CD14-positive monocyte (primary cell): ENCODE data around the gene FNDC3B. TPM values are rescaled to one million over a fixed set of nuclear protein-coding genes. Genes with fewer than 3 reads are reported as not detected.

Experiments
- DNase-seq, 3 donors: peaks; one replicate each; pipeline ENCODE4 v3.0.0-alpha.2; 2011 to 2022
- H2AFZ ChIP-seq: 2 replicates; pipeline ENCODE4 v1.6.0; 2012; ENCODE audit warnings: mild to moderate bottlenecking, low read depth, low read length, inconsistent platforms; ENCODE audit not compliant: insufficient read depth, poor library complexity, severe bottlenecking
- H3K27ac ChIP-seq, 2 donors: 1 replicate in 1 of 2; 2 replicates in 1 of 2; pipeline ENCODE4 v1.5.1; 2012 to 2013; ENCODE audit warnings: low read length in 2 of 2, control low read depth in 1 of 2, inconsistent platforms in 1 of 2, low read depth in 1 of 2, mild to moderate bottlenecking in 1 of 2
- H3K27me3 ChIP-seq, 2 donors: one replicate each; pipeline versions ENCODE4 v1.6.0 to v1.6.1; 2011 to 2013; ENCODE audit warnings: low read length in 2 of 2; ENCODE audit not compliant: control insufficient read depth in 2 of 2, insufficient read depth in 2 of 2
- H3K36me3 ChIP-seq, 2 donors: replicated peaks in 1 of 2; 1 replicate in 1 of 2; 2 replicates in 1 of 2; pipeline versions ENCODE4 v1.5.1 to v1.6.1; 2012 to 2013; ENCODE audit warnings: low read length in 2 of 2, control low read depth in 1 of 2, inconsistent platforms in 1 of 2, mild to moderate bottlenecking in 1 of 2; ENCODE audit not compliant: insufficient read depth in 2 of 2, control insufficient read depth in 1 of 2
- H3K4me1 ChIP-seq, 2 donors: 1 replicate in 1 of 2; 2 replicates in 1 of 2; pipeline versions ENCODE4 v1.5.1 to v1.6.1; 2012 to 2013; ENCODE audit warnings: low read length in 2 of 2, control low read depth in 1 of 2, inconsistent platforms in 1 of 2, mild to moderate bottlenecking in 1 of 2, moderate library complexity in 1 of 2; ENCODE audit not compliant: insufficient read depth in 2 of 2, control insufficient read depth in 1 of 2
- H3K4me2 ChIP-seq: replicated peaks from 2 replicates; pipeline ENCODE3; 2012; ENCODE audit warnings: low read length, moderate library complexity, mild to moderate bottlenecking; ENCODE audit not compliant: poor library complexity, severe bottlenecking; ENCODE audit errors: extremely low read depth
- H3K4me3 ChIP-seq, 3 experiments: fragments of 200-600 bp in 1 of 3; sonication (generic) in 1 of 3; replicated peaks in 1 of 3; 1 replicate in 2 of 3; 2 replicates in 1 of 3; pipeline ENCODE4 v1.5.1; 2011 to 2013; ENCODE audit warnings: low read length in 3 of 3, mild to moderate bottlenecking in 3 of 3, control low read depth in 2 of 3, low read depth in 2 of 3, inconsistent platforms in 1 of 3, moderate library complexity in 1 of 3
- H3K79me2 ChIP-seq: 2 replicates; pipeline ENCODE4 v1.6.0; 2012; ENCODE audit warnings: mild to moderate bottlenecking, control low read depth, inconsistent platforms, low read length, moderate library complexity; ENCODE audit not compliant: insufficient read depth
- H3K9ac ChIP-seq: 2 replicates; pipeline ENCODE4 v1.6.0; 2017; ENCODE audit warnings: low read length, mild to moderate bottlenecking; ENCODE audit not compliant: insufficient read depth, poor library complexity, severe bottlenecking
- H3K9me3 ChIP-seq, 2 donors: replicated peaks in 1 of 2; 1 replicate in 1 of 2; 2 replicates in 1 of 2; pipeline versions ENCODE4 v1.5.1 to v1.6.1; 2012 to 2013; ENCODE audit warnings: low read length in 2 of 2, control low read depth in 1 of 2; ENCODE audit not compliant: control insufficient read depth in 1 of 2, insufficient read depth in 1 of 2
- H4K20me1 ChIP-seq: 2 replicates; pipeline ENCODE4 v1.6.0; 2012; ENCODE audit warnings: mild to moderate bottlenecking, low read length, control low read depth, moderate library complexity; ENCODE audit not compliant: insufficient read depth
- H3K27ac Mint-ChIP-seq, 7 donors: one replicate each; pipeline ENCODE4 v1.8.0; 2020; ENCODE audit warnings: mild to moderate bottlenecking in 7 of 7, mixed read lengths in 7 of 7, moderate library complexity in 6 of 7, inconsistent platforms in 2 of 7
- H3K27me3 Mint-ChIP-seq, 3 donors: one replicate each; pipeline ENCODE4 v1.8.0; 2021 to 2022; ENCODE audit warnings: low read depth in 3 of 3, mild to moderate bottlenecking in 3 of 3, mixed read lengths in 3 of 3, moderate library complexity in 3 of 3, inconsistent platforms in 1 of 3
- H3K36me3 Mint-ChIP-seq, 2 donors: one replicate each; pipeline ENCODE4 v1.8.0; 2020; ENCODE audit warnings: mixed read lengths in 2 of 2, inconsistent platforms in 1 of 2, mild to moderate bottlenecking in 1 of 2
- H3K4me1 Mint-ChIP-seq: one replicate; pipeline ENCODE4 v1.8.0; 2020; ENCODE audit warnings: mild to moderate bottlenecking, mixed read lengths
- H3K4me3 Mint-ChIP-seq, 2 donors: one replicate each; pipeline ENCODE4 v1.8.0; 2020; ENCODE audit warnings: mild to moderate bottlenecking in 2 of 2, mixed read lengths in 2 of 2, moderate library complexity in 1 of 2
- H3K9me3 Mint-ChIP-seq, 7 donors: one replicate each; pipeline ENCODE4 v1.8.0; 2020 to 2022; ENCODE audit warnings: mixed read lengths in 7 of 7, mild to moderate bottlenecking in 6 of 7, moderate library complexity in 6 of 7, inconsistent platforms in 2 of 7
- WGBS: methylation state at CpG from one replicate; pipeline ENCODE4 v1.1.5; 2013; ENCODE audit warnings: missing lambda C conversion rate; ENCODE audit not compliant: insufficient coverage; 5-methylcytosine and 5-hydroxymethylcytosine counted together
- intact Hi-C, 2 donors: fragments of 100-400 bp; cut with micrococcal nuclease; formaldehyde crosslinking; loops; one replicate each; pipeline versions ENCODE4 v1.15.0 to v1.15.1; 2023
- polyA plus RNA-seq, 3 donors: library from polyadenylated mRNA; depleted of rRNA in 1 of 3; unstranded in 2 of 3; stranded (reverse) in 1 of 3; fragments of 300-500 nt in 2 of 3; fragments of >200 nt in 1 of 3; fragmentation: Illumina TruSeq in 2 of 3; gene quantifications; 1 replicate in 2 of 3; 2 replicates in 1 of 3; pipeline ENCODE4 v1.2.3, GENCODE V29; 2012 to 2021
- TF ChIP-seq, protein P1 (sequence below): fragments of 200-600 bp; IDR thresholded peaks from one replicate; pipeline ENCODE4 v1.8.0; 2022; ENCODE audit warnings: antibody characterized with exemption, mild to moderate bottlenecking

Gene FNDC3B
- polyA plus RNA-seq, 3 donors, result 19.6 to 36.1 (median 25.7) TPM

DNA sequence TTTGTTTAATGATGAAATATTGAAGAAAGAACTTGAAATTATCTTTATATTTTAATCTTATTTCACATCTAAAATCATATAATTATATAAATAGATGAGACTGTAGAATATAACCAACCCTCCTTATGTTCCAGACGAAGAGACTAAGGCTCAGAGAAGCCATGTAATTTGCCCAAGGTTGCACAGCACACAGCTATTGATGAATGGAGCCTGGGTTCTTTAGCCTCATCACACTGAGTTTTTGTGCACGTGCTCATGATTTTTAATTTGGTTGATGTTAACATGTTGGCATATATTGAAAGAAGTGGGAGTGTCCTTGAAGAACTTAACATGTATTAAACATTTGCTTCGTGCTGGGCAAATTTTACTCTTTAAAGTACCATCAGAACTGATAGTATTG is 151.6 kb downstream of the FNDC3B start:
- no peak overlapping the region for H2AFZ ChIP-seq
- H3K9ac ChIP-seq, result no peak overlapping the region
- Mint-ChIP-seq H3K4me3 (no peak overlapping the region), H3K27ac (peak overlapping the region in 3 of 7 donors; percentile 20 to 75 (median 46)), H3K27me3 (no peaks in the 10 kb centered on the region), H3K36me3 (peaks cover 11 to 12% of the 10 kb centered on the region in 2 donors), H3K9me3 (no peaks in the 10 kb centered on the region), H3K4me1 (peaks cover 21% of the 10 kb centered on the region)
- peaks cover 8 to 9% of the 10 kb centered on the region in 2 donors for H3K4me1 ChIP-seq
- H3K79me2 ChIP-seq, result peaks cover 94% of the 10 kb centered on the region
- intact Hi-C loops, result no loop called here
- H3K36me3 ChIP-seq, result no peaks in the 10 kb centered on the region
- TF ChIP-seq, protein P1, sequence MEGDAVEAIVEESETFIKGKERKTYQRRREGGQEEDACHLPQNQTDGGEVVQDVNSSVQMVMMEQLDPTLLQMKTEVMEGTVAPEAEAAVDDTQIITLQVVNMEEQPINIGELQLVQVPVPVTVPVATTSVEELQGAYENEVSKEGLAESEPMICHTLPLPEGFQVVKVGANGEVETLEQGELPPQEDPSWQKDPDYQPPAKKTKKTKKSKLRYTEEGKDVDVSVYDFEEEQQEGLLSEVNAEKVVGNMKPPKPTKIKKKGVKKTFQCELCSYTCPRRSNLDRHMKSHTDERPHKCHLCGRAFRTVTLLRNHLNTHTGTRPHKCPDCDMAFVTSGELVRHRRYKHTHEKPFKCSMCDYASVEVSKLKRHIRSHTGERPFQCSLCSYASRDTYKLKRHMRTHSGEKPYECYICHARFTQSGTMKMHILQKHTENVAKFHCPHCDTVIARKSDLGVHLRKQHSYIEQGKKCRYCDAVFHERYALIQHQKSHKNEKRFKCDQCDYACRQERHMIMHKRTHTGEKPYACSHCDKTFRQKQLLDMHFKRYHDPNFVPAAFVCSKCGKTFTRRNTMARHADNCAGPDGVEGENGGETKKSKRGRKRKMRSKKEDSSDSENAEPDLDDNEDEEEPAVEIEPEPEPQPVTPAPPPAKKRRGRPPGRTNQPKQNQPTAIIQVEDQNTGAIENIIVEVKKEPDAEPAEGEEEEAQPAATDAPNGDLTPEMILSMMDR, result no peak
- H3K27me3 ChIP-seq, result no peaks in the 10 kb centered on the region
- no peak for DNase-seq
- H4K20me1 ChIP-seq, result peaks cover 90% of the 10 kb centered on the region
- no peak overlapping the region for H3K27ac ChIP-seq
- no CpG with 5 or more reads among the region's 3 CpGs for WGBS
- no peaks in the 10 kb centered on the region for H3K9me3 ChIP-seq
- H3K4me3 ChIP-seq, result no peak overlapping the region
- H3K4me2 ChIP-seq, result no peak overlapping the region

DNA sequence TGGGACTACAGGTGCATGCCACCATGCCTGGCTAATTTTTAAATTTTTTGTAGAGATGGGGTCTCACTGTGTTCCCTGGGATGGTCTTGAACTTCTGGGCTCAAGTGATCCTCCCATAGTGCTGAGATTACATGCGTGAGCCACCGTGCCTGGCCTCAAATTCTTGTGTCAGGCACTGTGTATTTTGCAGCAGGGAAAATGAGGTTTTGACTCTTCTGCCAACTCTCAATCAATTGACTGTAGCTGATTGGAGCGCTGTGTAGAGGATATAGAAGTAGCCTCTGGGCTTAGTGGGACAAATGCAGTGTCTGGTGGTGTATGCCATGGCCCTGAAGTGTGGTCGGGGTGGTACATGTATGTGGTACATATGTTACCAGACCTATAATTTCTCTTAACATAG is 152.3 kb downstream of the FNDC3B start:
- Histone ChIP-seq H3K9me3 (no peaks in the 10 kb centered on the region), H3K27me3 (no peaks in the 10 kb centered on the region), H3K27ac (peak overlapping the region in 1 of 2 donors; percentile 57), H3K79me2 (peaks cover 94% of the 10 kb centered on the region), H3K9ac (no peak overlapping the region), H3K4me2 (no peak overlapping the region), H3K36me3 (no peaks in the 10 kb centered on the region), H3K4me3 (no peak overlapping the region), H3K4me1 (peaks cover 4 to 6% of the 10 kb centered on the region in 2 donors), H2AFZ (no peak overlapping the region), H4K20me1 (peaks cover 90% of the 10 kb centered on the region)
- no peaks in the 10 kb centered on the region for H3K9me3 Mint-ChIP-seq
- intact Hi-C loops, result no loop called here
- H3K4me1 Mint-ChIP-seq, result peaks cover 14% of the 10 kb centered on the region
- no peak overlapping the region for H3K4me3 Mint-ChIP-seq
- 100% methylated on average over 2 of the region's 4 CpGs for WGBS
- DNase-seq, result no peak
- TF ChIP-seq, protein P1, result no peak
- peak overlapping the region; percentile 20 to 78 (median 50) for H3K27ac Mint-ChIP-seq
- H3K36me3 Mint-ChIP-seq, result peaks cover 11% of the 10 kb centered on the region in 2 donors
- H3K27me3 Mint-ChIP-seq, result no peaks in the 10 kb centered on the region
